Psoas muscle (tissue), 8 donors: ENCODE measurements around the gene MIGA1. TPM values are rescaled to one million over a fixed set of nuclear protein-coding genes. Genes with fewer than 3 reads are reported as not detected.

Source experiments
- ATAC-seq, 4 donors: fragments of 200-7000 bp; cut with Tn5 transposase; one replicate each; pipeline ENCODE4 v1.9.1; 2020; ENCODE audit warnings: moderate library complexity in 3 of 4, mild to moderate bottlenecking in 2 of 4
- DNase-seq, 2 donors: peaks; one replicate each; pipeline ENCODE4 v3.0.0-alpha.2; 2020
- H3K27ac ChIP-seq: fragments of 200-600 bp; one replicate; pipeline ENCODE4 v1.8.0; 2022
- H3K27me3 ChIP-seq, 3 donors: fragments of 200-600 bp in 1 of 3; one replicate each; pipeline versions ENCODE4 v1.6.1 to v1.8.0; 2013 to 2022; ENCODE audit warnings: low read length in 2 of 3, mild to moderate bottlenecking in 2 of 3, moderate library complexity in 1 of 3; ENCODE audit not compliant: insufficient read depth in 3 of 3
- H3K36me3 ChIP-seq, 2 donors: fragments of 200-600 bp in 1 of 2; one replicate each; pipeline versions ENCODE4 v1.6.1 to v1.8.0; 2013 to 2022; ENCODE audit warnings: low read depth in 1 of 2, mild to moderate bottlenecking in 1 of 2, moderate library complexity in 1 of 2; ENCODE audit not compliant: insufficient read depth in 1 of 2
- H3K4me1 ChIP-seq: fragments of 200-600 bp; one replicate; pipeline ENCODE4 v1.8.0; 2022
- H3K4me3 ChIP-seq: fragments of 200-600 bp; one replicate; pipeline ENCODE4 v1.8.0; 2022; ENCODE audit warnings: mild to moderate bottlenecking
- H3K9me3 ChIP-seq: fragments of 200-600 bp; one replicate; pipeline ENCODE4 v1.8.0; 2022
- CTCF ChIP-seq: fragments of 200-600 bp; IDR thresholded peaks from one replicate; pipeline ENCODE4 v1.8.0; 2022; ENCODE audit warnings: antibody characterized with exemption
- WGBS, 3 donors: extraction: QIAGEN DNeasy Blood & Tissue Kit; methylation state at CpG; one replicate each; pipeline versions ENCODE4 v1.1.6 to v1.1.7; 2013; 5-methylcytosine and 5-hydroxymethylcytosine counted together
- intact Hi-C, 2 donors: fragments of 100-400 bp; cut with DNase I; formaldehyde crosslinking; loops; one replicate each; pipeline versions ENCODE4 v1.11.0 to v1.14.2; 2022
- polyA plus RNA-seq, 3 donors: library from polyadenylated mRNA; stranded (reverse); fragments of 200-250 nt; gene quantifications; one replicate each; pipeline ENCODE4 v1.2.3, GENCODE V29; 2013
- total RNA-seq, 4 donors: library from RNA; stranded (reverse); fragmentation: NEBNext Ultra II Directional in 2 of 4; extraction: Animal tissue kit (Norgen Biotek cat#: 25700) in 2 of 4; gene quantifications; one replicate each; pipeline versions ENCODE4 v1.2.1 to v1.2.4, GENCODE V29; 2021 to 2023
- donor health status: healthy with polysubstance abuse.
- donor health status: DM: no; HTN: no; CAD: no; lungs with moderate emphysema.
- donor health status: Bipolar disorder and iron deficiency.
- donor health status: healthy.
- donor health status: DM: yes; HTN: yes; CAD: no.
- donor health status: DM: no; HTN: no; CAD: no.
- donor health status: DM: no; HTN: no; CAD: no.
- donor health status: DM: yes; HTN: yes; CAD: no.

MIGA1 gene
- total and polyA plus RNA-seq, 7 donors = 5.0 to 19.3 (median 11.9) TPM

DNA sequence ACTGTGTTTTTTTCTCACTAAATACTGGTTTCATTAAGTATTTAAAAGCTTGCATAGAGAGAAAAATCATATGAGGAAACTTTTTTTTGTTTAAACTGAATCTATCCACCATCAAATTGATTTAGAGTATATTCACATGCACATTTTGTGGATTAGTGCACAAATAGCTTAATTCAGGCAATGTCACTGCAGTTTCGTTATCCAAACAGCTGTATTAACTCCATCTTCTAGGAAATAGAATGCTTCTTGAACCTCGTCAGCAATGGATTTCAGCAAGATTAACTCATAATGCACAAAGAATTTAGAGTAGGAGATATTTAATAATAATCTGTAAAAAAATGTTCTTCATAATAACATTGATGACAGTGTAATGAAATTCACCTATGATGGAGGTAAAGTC is 146.5 kb downstream of the MIGA1 start:
- WGBS, 3 donors = 58 to 80% (median 62%) methylated on average over 2 of the region's 2 CpGs
- no peak for ATAC-seq
- DNase-seq = no peak
- Histone ChIP-seq H3K9me3 (no peaks in the 10 kb centered on the region), H3K36me3 (peaks cover 0 to 99% of the 10 kb centered on the region in 2 donors), H3K27ac (no peak overlapping the region), H3K4me3 (no peak overlapping the region), H3K4me1 (peaks cover 10% of the 10 kb centered on the region), H3K27me3 (no peaks in the 10 kb centered on the region)
- intact Hi-C loops = no loop called here
- no peak for TF ChIP-seq CTCF

GRCh38 chr1:77926561-77927357 is 147.3 kb downstream of the MIGA1 start:
- H3K9me3 ChIP-seq = no peaks in the 10 kb centered on the region
- ATAC-seq = peak in 1 of 4 donors; percentile 19
- peaks cover 10% of the 10 kb centered on the region for H3K4me1 ChIP-seq
- WGBS, 3 donors = 59 to 78% (median 61%) methylated on average over 13 of the region's 13 CpGs
- H3K4me3 ChIP-seq = no peak overlapping the region
- intact Hi-C loops = no loop called here
- DNase-seq = no peak
- peaks cover 0 to 99% of the 10 kb centered on the region in 2 donors for H3K36me3 ChIP-seq
- no peak for TF ChIP-seq CTCF
- no peak overlapping the region for H3K27ac ChIP-seq
- H3K27me3 ChIP-seq = no peaks in the 10 kb centered on the region

GRCh38 chr1:77927414-77927813 is 148.0 kb downstream of the MIGA1 start:
- TF ChIP-seq CTCF = no peak
- no peaks in the 10 kb centered on the region for H3K9me3 ChIP-seq
- 92 to 95% (median 95%) methylated on average over 4 of the region's 4 CpGs for WGBS, 3 donors
- peaks cover 0 to 99% of the 10 kb centered on the region in 2 donors for H3K36me3 ChIP-seq
- H3K27me3 ChIP-seq = no peaks in the 10 kb centered on the region
- intact Hi-C loops = no loop called here
- no peak overlapping the region for H3K4me3 ChIP-seq
- H3K4me1 ChIP-seq = peaks cover 10% of the 10 kb centered on the region
- peak overlapping the region; percentile 25 for H3K27ac ChIP-seq
- ATAC-seq (peak in 1 of 4 donors; percentile 11), DNase-seq (no peak)

Other genes with a start within 250 kb of the MIGA1 start
- gene ZZZ3, start 97.0 kb upstream of the MIGA1 start, total RNA-seq = 10 to 100 TPM; 25.0 to 29.9 (median 28.4) TPM
- 10 to 100 TPM in 2 of 3 donors, 1 to 10 TPM in 1; 8.6 to 21.6 (median 11.6) TPM for gene ZZZ3, start 97.0 kb upstream of the MIGA1 start, polyA plus RNA-seq
- gene USP33, start 19.8 kb upstream of the MIGA1 start, total RNA-seq = 10 to 100 TPM; 21.0 to 24.9 (median 23.4) TPM
- 10 to 100 TPM; 13.4 to 37.5 (median 15.0) TPM for gene USP33, start 19.8 kb upstream of the MIGA1 start, polyA plus RNA-seq
- gene NEXN, start 109.0 kb downstream of the MIGA1 start, total RNA-seq = 100 to 1,000 TPM; 161 to 541 (median 362) TPM
- 100 to 1,000 TPM in 2 of 3 donors, 10 to 100 TPM in 1; 31.6 to 497 (median 321) TPM for gene NEXN, start 109.0 kb downstream of the MIGA1 start, polyA plus RNA-seq
- 10 to 100 TPM; 48.8 to 72.1 (median 63.7) TPM for gene FUBP1, start 199.4 kb downstream of the MIGA1 start, total RNA-seq
- gene FUBP1, start 199.4 kb downstream of the MIGA1 start, polyA plus RNA-seq = 10 to 100 TPM; 24.1 to 50.9 (median 34.9) TPM
- gene DNAJB4, start 225.3 kb downstream of the MIGA1 start, total RNA-seq = 100 to 1,000 TPM in 3 of 4 donors, 10 to 100 TPM in 1; 98.8 to 209 (median 146) TPM
- gene DNAJB4, start 225.3 kb downstream of the MIGA1 start, polyA plus RNA-seq = 100 to 1,000 TPM in 1 of 3 donors, 10 to 100 TPM in 2; 34.9 to 175 (median 85.7) TPM